ENCODE measurements around the gene PPP2R2B. TPM values are rescaled to one million over a fixed set of nuclear protein-coding genes. Genes with fewer than 3 reads are reported as not detected.

PPP2R2B gene
- total and polyA plus RNA-seq, 2 of the 4 experiments (the other 2 are of a cell fraction), result not detected

GRCh38 chr5:146628950-146629349 is 249.6 kb downstream of the PPP2R2B start:
- H2BK5ac ChIP-seq (ENCODE audit: low read depth, low read length, poor library complexity, severe bottlenecking), result no peak overlapping the region
- no peak overlapping the region for H2BK20ac ChIP-seq (ENCODE audit: low read depth, low read length)
- no peak overlapping the region for H2AK9ac ChIP-seq (replicated peaks; ENCODE audit: low read depth, low read length, poor library complexity)
- H3K4me3 ChIP-seq (ENCODE audit: insufficient read depth, low read depth, low read length), result no peak overlapping the region
- POLR2A ChIA-PET (ENCODE audit: unreplicated experiment), result no interaction called here
- H3K27ac ChIP-seq (ENCODE audit: insufficient read depth, low read length), result no peak overlapping the region
- TF ChIP-seq CHD1 (IDR thresholded peaks at IDR 0.05; ENCODE audit: low read depth, low read length) (no peak), POLR2A (IDR thresholded peaks at IDR 0.05; ENCODE audit: low read depth, low read length) (no peak), USF2 (IDR thresholded peaks at IDR 0.05; ENCODE audit: low read depth, low read length) (no peak), RCOR1 (IDR thresholded peaks at IDR 0.05; ENCODE audit: insufficient replicate concordance, low read length) (no peak)
- no peaks in the 10 kb centered on the region for H3K9me1 ChIP-seq (ENCODE audit: insufficient read depth, low read length)
- no peak overlapping the region for H3K18ac ChIP-seq (ENCODE audit: low read depth, low read length)
- H3K9me3 ChIP-seq (ENCODE audit: control insufficient read depth, insufficient read depth, low read length), result no peaks in the 10 kb centered on the region; the same call in 1 of the 2 replicates
- no peak overlapping the region for H3K4me2 ChIP-seq (ENCODE audit: low read depth, low read length)
- no peak for DNase-seq
- H3K27me3 ChIP-seq (ENCODE audit: control insufficient read depth, insufficient read depth, low read length), result no peaks in the 10 kb centered on the region
- no peak overlapping the region for H3K14ac ChIP-seq (replicated peaks; ENCODE audit: low read depth, low read length)
- H4K91ac ChIP-seq (ENCODE audit: insufficient read depth, low read depth, low read length), result no peak overlapping the region
- dilution Hi-C loops (cut with HindIII; ENCODE audit: low sequenced_read_pairs, unreplicated experiment) (no loop called here), in situ Hi-C loops (cut with MboI; ENCODE audit: low sequenced_read_pairs) (no loop called here), intact Hi-C loops (cut with micrococcal nuclease) (no loop called here)
- no peak overlapping the region for H3K4ac ChIP-seq (ENCODE audit: low read depth, low read length)
- BruUV-seq (replicated peaks), result no TSS peak
- H2BK120ac ChIP-seq (ENCODE audit: low read depth, low read length), result no peak overlapping the region
- no peaks in the 10 kb centered on the region for H3K4me1 ChIP-seq (ENCODE audit: control insufficient read depth, insufficient read depth, low read length)
- no peak overlapping the region for H2AK5ac ChIP-seq (ENCODE audit: low read depth, low read length)
- ATAC-seq (ENCODE audit: low read depth), result no peak
- H4K5ac ChIP-seq (ENCODE audit: low read depth, low read length), result no peak overlapping the region
- WGBS, 2 experiments (ENCODE audit: extremely low coverage in 2 of 2, insufficient read length in 1 of 2), result 36% methylated on average over 4 of the region's 5 CpGs; no CpG with 5 or more reads in 1 of the 2 experiments
- no peak overlapping the region for H3K23ac ChIP-seq (ENCODE audit: low read depth, low read length)
- H4K20me1 ChIP-seq (ENCODE audit: insufficient read depth, low read length), result no peaks in the 10 kb centered on the region
- H3K56ac ChIP-seq (ENCODE audit: extremely low read depth, insufficient read depth, low read length), result no peak overlapping the region
- no peak overlapping the region for H2AFZ ChIP-seq (replicated peaks; ENCODE audit: low read length, poor library complexity)
- CTCF ChIA-PET, result no interaction called here
- H3K36me3 ChIP-seq (ENCODE audit: control insufficient read depth, insufficient read depth, low read length), result no peaks in the 10 kb centered on the region
- H3K9ac ChIP-seq (ENCODE audit: low read depth, low read length), result no peak overlapping the region
- no peak overlapping the region for H2BK15ac ChIP-seq (ENCODE audit: low read depth, low read length)
- H3K79me1 ChIP-seq (ENCODE audit: low read depth in 1 of 2, low read length in 2 of 2), result no peaks in the 10 kb centered on the region
- no peak overlapping the region for H4K8ac ChIP-seq (ENCODE audit: low read depth in 2 of 2, low read length in 2 of 2)
